ENCODE data around the gene GPRIN3. TPM values are rescaled to one million over a fixed set of nuclear protein-coding genes. Genes with fewer than 3 reads are reported as not detected.
A peak's percentile ranks its signal among the peaks of the same experiment; 100 is the strongest.

GPRIN3 gene
- total RNA-seq, 2 donors from 2014 or later, result 22.5 to 26.8 TPM

- no peak for TF ChIP-seq CTCF (IDR thresholded peaks at IDR 0.05)
- Histone ChIP-seq H3K9me3 (no peaks in the 10 kb centered on the region), H3K4me1 (peaks cover 18% of the 10 kb centered on the region), H3K4me3 (no peak overlapping the region), H3K9ac (ENCODE audit: low read depth in 2 of 2, low read length in 2 of 2) (peak overlapping the region in 1 of 2 donors; percentile 60), H3K36me3 (no peaks in the 10 kb centered on the region), H3K27ac (peak overlapping the region; percentile 83), H3K27me3 (no peaks in the 10 kb centered on the region)
- intact Hi-C loops (cut with DNase I), result no loop called here
- no peak for DNase-seq
Observed at GRCh38 chr4:89298788-89299152, 8.8 kb downstream of the GPRIN3 start.

DNA sequence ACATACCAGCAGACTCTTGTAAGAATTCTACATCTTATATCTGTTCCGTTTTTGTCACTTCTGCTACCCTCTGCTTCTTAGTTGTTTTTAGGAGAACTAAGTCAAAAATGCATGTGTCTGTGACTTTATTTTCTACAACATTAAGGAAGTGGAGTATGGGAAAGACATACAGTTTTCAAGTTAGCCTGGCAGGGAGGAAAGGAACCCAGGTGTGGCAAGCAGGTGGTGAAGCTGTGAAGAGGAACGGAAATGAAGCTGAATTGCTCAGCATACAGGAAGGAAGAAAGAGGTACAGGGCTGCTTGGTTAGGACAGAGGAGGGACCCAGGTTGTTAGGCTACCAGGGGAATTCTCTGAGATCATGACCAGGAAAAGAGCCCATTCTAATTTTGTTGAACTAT, 9.4 kb downstream of the GPRIN3 start:
- Histone ChIP-seq H3K27me3 (no peaks in the 10 kb centered on the region), H3K4me1 (peaks cover 18% of the 10 kb centered on the region), H3K4me3 (no peak overlapping the region), H3K9ac (ENCODE audit: low read depth in 2 of 2, low read length in 2 of 2) (peak overlapping the region in 1 of 2 donors; percentile 60), H3K9me3 (no peaks in the 10 kb centered on the region), H3K27ac (peak overlapping the region; percentile 83), H3K36me3 (no peaks in the 10 kb centered on the region)
- TF ChIP-seq CTCF (IDR thresholded peaks at IDR 0.05), result no peak
- DNase-seq, result peak; percentile 71
- intact Hi-C loops (cut with DNase I), result no loop called here

DNA sequence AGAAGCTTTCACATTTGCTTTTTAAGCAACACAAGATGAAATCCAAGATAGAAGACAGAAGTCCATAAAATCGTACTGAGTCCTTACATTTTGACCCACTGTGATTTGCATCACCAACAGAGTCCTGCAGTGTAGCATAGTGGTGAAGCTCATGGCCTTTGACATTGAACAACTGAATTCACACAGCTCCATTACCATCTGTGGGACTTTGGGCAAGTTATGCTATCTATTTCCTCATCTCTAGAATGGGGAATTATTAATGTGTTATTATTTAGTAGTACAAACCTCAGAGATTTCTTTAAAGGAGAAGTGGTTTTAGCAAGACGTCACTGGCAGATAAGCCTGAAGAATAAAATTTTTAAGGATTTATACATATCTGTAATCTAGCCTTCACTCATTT, 10.7 kb downstream of the GPRIN3 start:
- no peak for TF ChIP-seq CTCF (IDR thresholded peaks at IDR 0.05)
- no peaks in the 10 kb centered on the region for H3K9me3 ChIP-seq
- intact Hi-C loops (cut with DNase I), result no loop called here
- H3K27me3 ChIP-seq, result no peaks in the 10 kb centered on the region
- no peaks in the 10 kb centered on the region for H3K36me3 ChIP-seq
- H3K4me3 ChIP-seq, result no peak overlapping the region
- H3K27ac ChIP-seq, result peak overlapping the region; percentile 83
- DNase-seq, result no peak
- H3K4me1 ChIP-seq, result peaks cover 18% of the 10 kb centered on the region
- peak overlapping the region in 1 of 2 donors; percentile 24 for H3K9ac ChIP-seq (ENCODE audit: low read depth in 2 of 2, low read length in 2 of 2)

- Histone ChIP-seq H3K27ac (peak overlapping the region; percentile 83), H3K36me3 (no peaks in the 10 kb centered on the region), H3K4me1 (peaks cover 18% of the 10 kb centered on the region), H3K9ac (ENCODE audit: low read depth in 2 of 2, low read length in 2 of 2) (peak overlapping the region in 1 of 2 donors; percentile 61), H3K27me3 (no peaks in the 10 kb centered on the region), H3K9me3 (no peaks in the 10 kb centered on the region), H3K4me3 (no peak overlapping the region)
- DNase-seq, result no peak
- intact Hi-C loops (cut with DNase I), result no loop called here
- no peak for TF ChIP-seq CTCF (IDR thresholded peaks at IDR 0.05)
Observed at GRCh38 chr4:89296399-89296798, 11.2 kb downstream of the GPRIN3 start.

GRCh38 chr4:89295415-89295927, 12.1 kb downstream of the GPRIN3 start:
- peak overlapping the region in 1 of 2 donors; percentile 16 for H3K9ac ChIP-seq (ENCODE audit: low read depth in 2 of 2, low read length in 2 of 2)
- H3K27ac ChIP-seq, result peak overlapping the region; percentile 83
- DNase-seq, result no peak
- no peak overlapping the region for H3K4me3 ChIP-seq
- H3K9me3 ChIP-seq, result no peaks in the 10 kb centered on the region
- H3K27me3 ChIP-seq, result no peaks in the 10 kb centered on the region
- intact Hi-C loops (cut with DNase I), result no loop called here
- H3K4me1 ChIP-seq, result peaks cover 18% of the 10 kb centered on the region
- no peak for TF ChIP-seq CTCF (IDR thresholded peaks at IDR 0.05)
- no peaks in the 10 kb centered on the region for H3K36me3 ChIP-seq

Data from colonic mucosa (tissue), 4 donors.